Loucy (cell line): ENCODE measurements around the gene MEIKIN.

Experiments
- EZH2phosphoT487 ChIP-seq: fragments of 200-600 bp; IDR thresholded peaks from 2 replicates; pipeline ENCODE4 v1.6.1; 2018; ENCODE audit warnings: antibody characterized with exemption, mild to moderate bottlenecking, moderate library complexity, borderline replicate concordance
- TF ChIP-seq, protein P1 (sequence below): fragments of 200-600 bp; sonication (generic); conservative IDR thresholded peaks from 2 replicates; pipeline ENCODE4 v1.5.1; 2014; ENCODE audit warnings: mild to moderate bottlenecking, antibody characterized with exemption, low read length

DNA sequence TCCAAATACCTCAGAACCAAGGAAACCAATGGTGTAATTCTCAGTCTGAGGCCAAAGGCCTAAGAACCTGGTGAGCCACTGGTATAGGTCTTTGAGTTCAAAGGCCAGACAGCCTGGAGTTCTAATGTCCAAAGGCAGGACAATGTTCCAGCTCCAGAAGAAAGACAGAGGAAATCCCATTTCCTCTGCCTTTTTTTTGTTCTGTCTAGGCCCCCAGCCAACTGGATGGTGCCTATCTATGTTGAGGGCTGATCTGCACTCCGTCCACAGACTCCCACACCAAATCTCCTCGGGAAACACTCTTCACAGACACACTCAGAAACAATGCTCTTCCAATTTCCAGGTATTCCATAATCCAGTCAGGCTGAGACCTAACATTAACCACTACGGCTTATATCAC, 178.8 kb downstream of the MEIKIN start:
- TF ChIP-seq, protein P1, sequence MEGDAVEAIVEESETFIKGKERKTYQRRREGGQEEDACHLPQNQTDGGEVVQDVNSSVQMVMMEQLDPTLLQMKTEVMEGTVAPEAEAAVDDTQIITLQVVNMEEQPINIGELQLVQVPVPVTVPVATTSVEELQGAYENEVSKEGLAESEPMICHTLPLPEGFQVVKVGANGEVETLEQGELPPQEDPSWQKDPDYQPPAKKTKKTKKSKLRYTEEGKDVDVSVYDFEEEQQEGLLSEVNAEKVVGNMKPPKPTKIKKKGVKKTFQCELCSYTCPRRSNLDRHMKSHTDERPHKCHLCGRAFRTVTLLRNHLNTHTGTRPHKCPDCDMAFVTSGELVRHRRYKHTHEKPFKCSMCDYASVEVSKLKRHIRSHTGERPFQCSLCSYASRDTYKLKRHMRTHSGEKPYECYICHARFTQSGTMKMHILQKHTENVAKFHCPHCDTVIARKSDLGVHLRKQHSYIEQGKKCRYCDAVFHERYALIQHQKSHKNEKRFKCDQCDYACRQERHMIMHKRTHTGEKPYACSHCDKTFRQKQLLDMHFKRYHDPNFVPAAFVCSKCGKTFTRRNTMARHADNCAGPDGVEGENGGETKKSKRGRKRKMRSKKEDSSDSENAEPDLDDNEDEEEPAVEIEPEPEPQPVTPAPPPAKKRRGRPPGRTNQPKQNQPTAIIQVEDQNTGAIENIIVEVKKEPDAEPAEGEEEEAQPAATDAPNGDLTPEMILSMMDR, result no peak
- no peak for TF ChIP-seq EZH2phosphoT487
